ENCODE data around the gene LAMB3. TPM values are rescaled to one million over a fixed set of nuclear protein-coding genes. Genes with fewer than 3 reads are reported as not detected.
A peak's percentile ranks its signal among the peaks of the same experiment; 100 is the strongest.

The LAMB3 gene
- total RNA-seq, 1 experiment from 2014 or later = 1.3 TPM

GRCh38 chr1:209672705-209673630 lies 20.7 kb upstream of the LAMB3 start:
- DNase-seq = no peak
- Histone ChIP-seq H3K9ac (ENCODE audit: low read length) (no peak overlapping the region), H3K4me3 (ENCODE audit: low read length) (no peak overlapping the region), H3K4me1 (ENCODE audit: low read length) (peaks cover 3% of the 10 kb centered on the region; the same call in 1 of the 2 replicates), H3K27me3 (ENCODE audit: low read length) (no peaks in the 10 kb centered on the region), H4K20me1 (ENCODE audit: insufficient read depth, low read depth, low read length) (no peaks in the 10 kb centered on the region), H3K27ac (ENCODE audit: low read length) (no peak overlapping the region), H2AFZ (ENCODE audit: low read length) (no peak overlapping the region), H3K36me3 (ENCODE audit: insufficient read depth, low read length) (no peaks in the 10 kb centered on the region), H3K9me2 (replicated peaks; ENCODE audit: insufficient read depth, low read length) (no peaks in the 10 kb centered on the region), H3K4me2 (ENCODE audit: low read depth, low read length, poor library complexity, severe bottlenecking) (no peak overlapping the region), H3K79me2 (ENCODE audit: low read length) (no peaks in the 10 kb centered on the region), H3K9me3 (ENCODE audit: low read length) (no peaks in the 10 kb centered on the region)

- Histone ChIP-seq H3K9me3 (ENCODE audit: low read length) (no peaks in the 10 kb centered on the region), H4K20me1 (ENCODE audit: insufficient read depth, low read depth, low read length) (no peaks in the 10 kb centered on the region), H3K4me3 (ENCODE audit: low read length) (no peak overlapping the region), H3K27ac (ENCODE audit: low read length) (no peak overlapping the region), H3K79me2 (ENCODE audit: low read length) (no peaks in the 10 kb centered on the region), H3K27me3 (ENCODE audit: low read length) (no peaks in the 10 kb centered on the region), H3K9ac (ENCODE audit: low read length) (no peak overlapping the region), H3K36me3 (ENCODE audit: insufficient read depth, low read length) (no peaks in the 10 kb centered on the region), H3K4me2 (ENCODE audit: low read depth, low read length, poor library complexity, severe bottlenecking) (no peak overlapping the region), H3K4me1 (ENCODE audit: low read length) (peaks cover 3% of the 10 kb centered on the region; the same call in 1 of the 2 replicates), H3K9me2 (replicated peaks; ENCODE audit: insufficient read depth, low read length) (no peaks in the 10 kb centered on the region), H2AFZ (ENCODE audit: low read length) (no peak overlapping the region)
- no peak for DNase-seq
Observed at GRCh38 chr1:209670441-209671082, 18.3 kb upstream of the LAMB3 start.

- H3K27me3 ChIP-seq (ENCODE audit: low read length) = no peaks in the 10 kb centered on the region
- no peaks in the 10 kb centered on the region for H3K9me3 ChIP-seq (ENCODE audit: low read length)
- DNase-seq = no peak
- H3K4me2 ChIP-seq (ENCODE audit: low read depth, low read length, poor library complexity, severe bottlenecking) = no peak overlapping the region
- no peaks in the 10 kb centered on the region for H3K79me2 ChIP-seq (ENCODE audit: low read length)
- H3K4me3 ChIP-seq (ENCODE audit: low read length) = no peak overlapping the region
- H3K4me1 ChIP-seq (ENCODE audit: low read length) = no peaks in the 10 kb centered on the region
- H3K9me2 ChIP-seq (replicated peaks; ENCODE audit: insufficient read depth, low read length) = no peaks in the 10 kb centered on the region
- H3K27ac ChIP-seq (ENCODE audit: low read length) = no peak overlapping the region
- H3K9ac ChIP-seq (ENCODE audit: low read length) = no peak overlapping the region
- no peaks in the 10 kb centered on the region for H4K20me1 ChIP-seq (ENCODE audit: insufficient read depth, low read depth, low read length)
- H2AFZ ChIP-seq (ENCODE audit: low read length) = no peak overlapping the region
- no peaks in the 10 kb centered on the region for H3K36me3 ChIP-seq (ENCODE audit: insufficient read depth, low read length)
Observed at GRCh38 chr1:209667708-209668107, 15.5 kb upstream of the LAMB3 start.

- Histone ChIP-seq H2AFZ (ENCODE audit: low read length) (no peak overlapping the region), H3K9me2 (replicated peaks; ENCODE audit: insufficient read depth, low read length) (no peaks in the 10 kb centered on the region), H3K9me3 (ENCODE audit: low read length) (no peaks in the 10 kb centered on the region), H3K9ac (ENCODE audit: low read length) (no peak overlapping the region), H3K27me3 (ENCODE audit: low read length) (no peaks in the 10 kb centered on the region), H4K20me1 (ENCODE audit: insufficient read depth, low read depth, low read length) (no peaks in the 10 kb centered on the region), H3K4me2 (ENCODE audit: low read depth, low read length, poor library complexity, severe bottlenecking) (no peak overlapping the region), H3K27ac (ENCODE audit: low read length) (no peak overlapping the region), H3K79me2 (ENCODE audit: low read length) (no peaks in the 10 kb centered on the region), H3K36me3 (ENCODE audit: insufficient read depth, low read length) (no peaks in the 10 kb centered on the region), H3K4me3 (ENCODE audit: low read length) (no peak overlapping the region), H3K4me1 (ENCODE audit: low read length) (no peaks in the 10 kb centered on the region)
- no peak for DNase-seq
Observed at GRCh38 chr1:209667103-209667502, 14.9 kb upstream of the LAMB3 start.

GRCh38 chr1:209662879-209663327 lies 10.7 kb upstream of the LAMB3 start:
- no peaks in the 10 kb centered on the region for H3K79me2 ChIP-seq (ENCODE audit: low read length)
- no peak overlapping the region for H2AFZ ChIP-seq (ENCODE audit: low read length)
- no peaks in the 10 kb centered on the region for H3K27me3 ChIP-seq (ENCODE audit: low read length)
- H3K4me2 ChIP-seq (ENCODE audit: low read depth, low read length, poor library complexity, severe bottlenecking) = no peak overlapping the region
- no peak overlapping the region for H3K4me3 ChIP-seq (ENCODE audit: low read length)
- no peaks in the 10 kb centered on the region for H3K9me3 ChIP-seq (ENCODE audit: low read length)
- no peaks in the 10 kb centered on the region for H3K9me2 ChIP-seq (replicated peaks; ENCODE audit: insufficient read depth, low read length)
- DNase-seq = no peak
- no peaks in the 10 kb centered on the region for H3K4me1 ChIP-seq (ENCODE audit: low read length)
- H3K36me3 ChIP-seq (ENCODE audit: insufficient read depth, low read length) = no peaks in the 10 kb centered on the region
- H3K9ac ChIP-seq (ENCODE audit: low read length) = no peak overlapping the region
- no peaks in the 10 kb centered on the region for H4K20me1 ChIP-seq (ENCODE audit: insufficient read depth, low read depth, low read length)
- no peak overlapping the region for H3K27ac ChIP-seq (ENCODE audit: low read length)

- H3K4me3 ChIP-seq (ENCODE audit: low read length) = no peak overlapping the region
- H4K20me1 ChIP-seq (ENCODE audit: insufficient read depth, low read depth, low read length) = no peaks in the 10 kb centered on the region
- no peak overlapping the region for H3K9ac ChIP-seq (ENCODE audit: low read length)
- H3K9me3 ChIP-seq (ENCODE audit: low read length) = no peaks in the 10 kb centered on the region
- H3K9me2 ChIP-seq (replicated peaks; ENCODE audit: insufficient read depth, low read length) = no peaks in the 10 kb centered on the region
- no peaks in the 10 kb centered on the region for H3K36me3 ChIP-seq (ENCODE audit: insufficient read depth, low read length)
- H3K27me3 ChIP-seq (ENCODE audit: low read length) = no peaks in the 10 kb centered on the region
- H3K4me1 ChIP-seq (ENCODE audit: low read length) = no peaks in the 10 kb centered on the region
- H3K4me2 ChIP-seq (ENCODE audit: low read depth, low read length, poor library complexity, severe bottlenecking) = no peak overlapping the region
- H3K79me2 ChIP-seq (ENCODE audit: low read length) = no peaks in the 10 kb centered on the region
- H2AFZ ChIP-seq (ENCODE audit: low read length) = no peak overlapping the region
- peak; percentile 6 for DNase-seq
- no peak overlapping the region for H3K27ac ChIP-seq (ENCODE audit: low read length)
Observed at GRCh38 chr1:209661071-209661470, 8.8 kb upstream of the LAMB3 start.

GRCh38 chr1:209659909-209660308 lies 7.7 kb upstream of the LAMB3 start:
- no peaks in the 10 kb centered on the region for H3K9me3 ChIP-seq (ENCODE audit: low read length)
- no peaks in the 10 kb centered on the region for H3K4me1 ChIP-seq (ENCODE audit: low read length)
- no peaks in the 10 kb centered on the region for H3K9me2 ChIP-seq (replicated peaks; ENCODE audit: insufficient read depth, low read length)
- no peak overlapping the region for H3K27ac ChIP-seq (ENCODE audit: low read length)
- DNase-seq = no peak
- no peak overlapping the region for H3K4me3 ChIP-seq (ENCODE audit: low read length)
- H3K36me3 ChIP-seq (ENCODE audit: insufficient read depth, low read length) = no peaks in the 10 kb centered on the region
- H3K9ac ChIP-seq (ENCODE audit: low read length) = no peak overlapping the region
- H3K27me3 ChIP-seq (ENCODE audit: low read length) = no peaks in the 10 kb centered on the region
- no peaks in the 10 kb centered on the region for H3K79me2 ChIP-seq (ENCODE audit: low read length)
- H4K20me1 ChIP-seq (ENCODE audit: insufficient read depth, low read depth, low read length) = no peaks in the 10 kb centered on the region
- no peak overlapping the region for H2AFZ ChIP-seq (ENCODE audit: low read length)
- no peak overlapping the region for H3K4me2 ChIP-seq (ENCODE audit: low read depth, low read length, poor library complexity, severe bottlenecking)

- H3K9ac ChIP-seq (ENCODE audit: low read length) = no peak overlapping the region
- no peak overlapping the region for H2AFZ ChIP-seq (ENCODE audit: low read length)
- peak; percentile 12 for DNase-seq
- H3K4me1 ChIP-seq (ENCODE audit: low read length) = no peaks in the 10 kb centered on the region
- no peak overlapping the region for H3K4me3 ChIP-seq (ENCODE audit: low read length)
- no peaks in the 10 kb centered on the region for H3K27me3 ChIP-seq (ENCODE audit: low read length)
- H3K36me3 ChIP-seq (ENCODE audit: insufficient read depth, low read length) = no peaks in the 10 kb centered on the region
- H3K79me2 ChIP-seq (ENCODE audit: low read length) = no peaks in the 10 kb centered on the region
- no peaks in the 10 kb centered on the region for H3K9me2 ChIP-seq (replicated peaks; ENCODE audit: insufficient read depth, low read length)
- no peak overlapping the region for H3K27ac ChIP-seq (ENCODE audit: low read length)
- H3K4me2 ChIP-seq (ENCODE audit: low read depth, low read length, poor library complexity, severe bottlenecking) = no peak overlapping the region
- no peaks in the 10 kb centered on the region for H4K20me1 ChIP-seq (ENCODE audit: insufficient read depth, low read depth, low read length)
- no peaks in the 10 kb centered on the region for H3K9me3 ChIP-seq (ENCODE audit: low read length)
Observed at GRCh38 chr1:209657918-209658317, 5.7 kb upstream of the LAMB3 start.
